ENCODE data around the gene SEMA4B. TPM values are rescaled to one million over a fixed set of nuclear protein-coding genes. Genes with fewer than 3 reads are reported as not detected.

SEMA4B gene
- total RNA-seq, 4 donors from 2014 or later: 18.7 to 44.9 (median 41.9) TPM

DNA sequence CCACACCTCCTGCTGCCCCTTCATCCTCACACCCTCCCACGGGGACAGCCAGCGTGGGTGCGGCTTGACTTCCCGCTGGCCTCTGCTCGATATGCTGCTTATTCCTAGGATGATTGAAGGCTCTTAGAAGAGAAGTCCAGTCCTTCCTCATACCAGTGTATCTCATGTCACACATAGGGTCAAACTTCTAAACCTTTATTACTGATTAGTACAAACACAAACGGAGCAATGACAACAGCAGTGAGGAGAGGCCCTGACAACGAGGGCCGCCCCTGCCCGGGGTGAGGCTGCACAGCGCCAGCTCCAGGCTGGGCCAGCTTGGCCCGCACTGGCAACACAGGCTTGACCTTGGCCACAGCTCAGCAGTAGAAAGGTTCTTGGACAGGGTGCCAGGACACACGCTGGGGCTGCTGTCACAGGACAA, 29.0 kb downstream of the SEMA4B start:
- H3K9me3 ChIP-seq: no peaks in the 10 kb centered on the region
- peak overlapping the region in 3 of 4 donors; percentile 59 to 69 (median 66) for H3K27ac ChIP-seq
- no peaks in the 10 kb centered on the region for H3K27me3 ChIP-seq
- TF ChIP-seq POLR2A (IDR thresholded peaks at IDR 0.05): no peak
- TF ChIP-seq EP300 (IDR thresholded peaks at IDR 0.05): no peak
- peak; percentile 28 for TF ChIP-seq POLR2AphosphoS5 (IDR thresholded peaks at IDR 0.05)
- H3K36me3 ChIP-seq: peaks cover 0 to 64% of the 10 kb centered on the region in 2 donors
- H3K4me1 ChIP-seq: peaks cover 0 to 77% (median 36%) of the 10 kb centered on the region in 3 donors
- H3K4me3 ChIP-seq: no peak overlapping the region
- ATAC-seq: no peak
- WGBS, 2 donors (ENCODE audit: low coverage in 1 of 2): 46% methylated on average over 4 of the region's 12 CpGs; no CpG with 5 or more reads in 1 of the 2 donors

DNA sequence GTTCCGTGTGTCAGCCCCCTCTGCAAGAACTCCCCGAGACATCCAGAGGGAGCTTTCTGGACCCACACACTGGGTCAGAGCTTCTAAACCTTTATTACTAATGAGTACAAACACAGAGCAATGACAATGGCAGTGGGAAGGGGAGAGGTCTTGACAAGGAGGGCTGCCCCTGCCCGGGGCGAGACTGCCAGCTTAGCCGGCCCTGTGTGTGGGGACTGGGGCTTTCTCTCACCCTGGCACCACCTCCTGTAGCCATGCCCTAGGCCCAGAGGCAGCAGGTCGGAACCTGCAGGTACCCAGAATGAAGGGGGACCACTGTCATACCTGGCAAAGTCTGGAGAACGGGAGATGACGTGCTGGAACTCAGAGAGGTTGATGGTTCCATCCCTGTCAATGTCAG, 29.5 kb downstream of the SEMA4B start:
- peaks cover 0 to 78% (median 36%) of the 10 kb centered on the region in 3 donors for H3K4me1 ChIP-seq
- no peaks in the 10 kb centered on the region for H3K27me3 ChIP-seq
- H3K36me3 ChIP-seq: peaks cover 0 to 62% of the 10 kb centered on the region in 2 donors
- ATAC-seq: no peak
- H3K9me3 ChIP-seq: no peaks in the 10 kb centered on the region
- peak overlapping the region in 3 of 4 donors; percentile 59 to 69 (median 66) for H3K27ac ChIP-seq
- 100% methylated on average over 1 of the region's 8 CpGs; no CpG with 5 or more reads in 1 of the 2 donors for WGBS, 2 donors (ENCODE audit: low coverage in 1 of 2)
- TF ChIP-seq CTCF (IDR thresholded peaks at IDR 0.05) (no peak), EP300 (IDR thresholded peaks at IDR 0.05) (no peak), POLR2A (IDR thresholded peaks at IDR 0.05) (no peak), POLR2AphosphoS5 (IDR thresholded peaks at IDR 0.05) (no peak)
- no peak overlapping the region for H3K4me3 ChIP-seq

GRCh38 chr15:90231028-90232017, 30.2 kb downstream of the SEMA4B start:
- H3K9me3 ChIP-seq: no peaks in the 10 kb centered on the region
- no peak for ATAC-seq
- 43 to 69% methylated on average over 5 to 8 of the region's 27 CpGs for WGBS, 2 donors (ENCODE audit: low coverage in 1 of 2)
- peaks cover 0 to 80% (median 36%) of the 10 kb centered on the region in 3 donors for H3K4me1 ChIP-seq
- no peak overlapping the region for H3K4me3 ChIP-seq
- no peaks in the 10 kb centered on the region for H3K27me3 ChIP-seq
- TF ChIP-seq POLR2AphosphoS5 (IDR thresholded peaks at IDR 0.05) (no peak), EP300 (IDR thresholded peaks at IDR 0.05) (no peak), POLR2A (IDR thresholded peaks at IDR 0.05) (no peak), CTCF (IDR thresholded peaks at IDR 0.05) (no peak)
- peaks cover 0 to 62% of the 10 kb centered on the region in 2 donors for H3K36me3 ChIP-seq
- peak overlapping the region in 3 of 4 donors; percentile 59 to 97 (median 66) for H3K27ac ChIP-seq

GRCh38 chr15:90232196-90232595, 31.1 kb downstream of the SEMA4B start:
- 0 to 100% methylated on average over 1 of the region's 13 CpGs for WGBS, 2 donors (ENCODE audit: low coverage in 1 of 2)
- no peak for ATAC-seq
- TF ChIP-seq CTCF (IDR thresholded peaks at IDR 0.05): no peak
- no peak for TF ChIP-seq EP300 (IDR thresholded peaks at IDR 0.05)
- no peak for TF ChIP-seq POLR2A (IDR thresholded peaks at IDR 0.05)
- TF ChIP-seq POLR2AphosphoS5 (IDR thresholded peaks at IDR 0.05): no peak
- peaks cover 0 to 79% (median 36%) of the 10 kb centered on the region in 3 donors for H3K4me1 ChIP-seq
- H3K36me3 ChIP-seq: peaks cover 0 to 62% of the 10 kb centered on the region in 2 donors
- no peaks in the 10 kb centered on the region for H3K27me3 ChIP-seq
- H3K9me3 ChIP-seq: no peaks in the 10 kb centered on the region
- peak overlapping the region in 1 of 2 donors; percentile 96 for H3K4me3 ChIP-seq
- peak overlapping the region in 3 of 4 donors; percentile 16 to 97 (median 31) for H3K27ac ChIP-seq

- no peak for TF ChIP-seq POLR2AphosphoS5 (IDR thresholded peaks at IDR 0.05)
- TF ChIP-seq CTCF (IDR thresholded peaks at IDR 0.05): peak in 1 of 4 experiments; percentile 47
- TF ChIP-seq EP300 (IDR thresholded peaks at IDR 0.05): no peak
- Histone ChIP-seq H3K9me3 (no peaks in the 10 kb centered on the region), H3K27ac (peak overlapping the region; percentile 89 to 97 (median 92)), H3K36me3 (peaks cover 0 to 62% of the 10 kb centered on the region in 2 donors), H3K27me3 (no peaks in the 10 kb centered on the region), H3K4me3 (peak overlapping the region; percentile 95 to 96), H3K4me1 (peaks cover 0 to 72% (median 36%) of the 10 kb centered on the region in 3 donors)
- WGBS, 2 donors (ENCODE audit: low coverage in 1 of 2): 2 to 12% methylated on average over 5 to 7 of the region's 9 CpGs
- ATAC-seq: no peak
Measured at GRCh38 chr15:90232941-90233386, 31.8 kb downstream of the SEMA4B start.
